Gastroesophageal sphincter (tissue), 3 donors: Measurements from ENCODE around the gene AP1S1.

Source experiments
- EP300 ChIP-seq: sonication (generic); formaldehyde crosslinking; IDR thresholded peaks from one replicate; pipeline ENCODE4 v1.6.1; 2017; ENCODE audit warnings: antibody characterized with exemption, mild to moderate bottlenecking
- POLR2A ChIP-seq, 2 donors: fragments of 450-650 bp; IDR thresholded peaks; one replicate each; pipeline ENCODE4 v1.6.1; 2017; ENCODE audit warnings: antibody characterized with exemption in 2 of 2, mild to moderate bottlenecking in 2 of 2, moderate library complexity in 1 of 2
- TF ChIP-seq, protein P1 (sequence below), 4 experiments: fragments of 200-600 bp in 2 of 4; fragments of 450-650 bp in 2 of 4; sonication (generic) in 1 of 4; IDR thresholded peaks; one replicate each; pipeline ENCODE4 v1.5.1; 2017 to 2019; ENCODE audit warnings: antibody characterized with exemption in 4 of 4, mild to moderate bottlenecking in 2 of 4, moderate library complexity in 2 of 4

DNA sequence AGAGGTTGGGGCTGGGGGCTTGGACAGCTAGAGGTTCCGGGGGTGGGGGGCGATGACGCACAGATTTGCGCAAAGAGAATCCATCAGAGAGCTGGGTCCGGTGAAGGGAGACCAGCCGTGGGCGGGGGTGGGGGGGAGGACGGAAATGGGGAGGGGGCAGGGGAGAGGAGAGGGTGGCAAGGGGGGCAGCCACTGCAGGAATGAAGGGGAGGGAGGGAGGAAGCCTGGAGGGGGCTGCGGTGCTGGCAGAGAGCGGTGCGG is 12.3 kb downstream of the AP1S1 start:
- TF ChIP-seq, protein P1, sequence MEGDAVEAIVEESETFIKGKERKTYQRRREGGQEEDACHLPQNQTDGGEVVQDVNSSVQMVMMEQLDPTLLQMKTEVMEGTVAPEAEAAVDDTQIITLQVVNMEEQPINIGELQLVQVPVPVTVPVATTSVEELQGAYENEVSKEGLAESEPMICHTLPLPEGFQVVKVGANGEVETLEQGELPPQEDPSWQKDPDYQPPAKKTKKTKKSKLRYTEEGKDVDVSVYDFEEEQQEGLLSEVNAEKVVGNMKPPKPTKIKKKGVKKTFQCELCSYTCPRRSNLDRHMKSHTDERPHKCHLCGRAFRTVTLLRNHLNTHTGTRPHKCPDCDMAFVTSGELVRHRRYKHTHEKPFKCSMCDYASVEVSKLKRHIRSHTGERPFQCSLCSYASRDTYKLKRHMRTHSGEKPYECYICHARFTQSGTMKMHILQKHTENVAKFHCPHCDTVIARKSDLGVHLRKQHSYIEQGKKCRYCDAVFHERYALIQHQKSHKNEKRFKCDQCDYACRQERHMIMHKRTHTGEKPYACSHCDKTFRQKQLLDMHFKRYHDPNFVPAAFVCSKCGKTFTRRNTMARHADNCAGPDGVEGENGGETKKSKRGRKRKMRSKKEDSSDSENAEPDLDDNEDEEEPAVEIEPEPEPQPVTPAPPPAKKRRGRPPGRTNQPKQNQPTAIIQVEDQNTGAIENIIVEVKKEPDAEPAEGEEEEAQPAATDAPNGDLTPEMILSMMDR (IDR thresholded peaks at IDR 0.05): no peak
- TF ChIP-seq POLR2A (IDR thresholded peaks at IDR 0.05) (no peak), EP300 (no peak)
